CD4-positive, alpha-beta T cell (primary cell): ENCODE measurements around the gene UROS. TPM values are rescaled to one million over a fixed set of nuclear protein-coding genes. Genes with fewer than 3 reads are reported as not detected.

Source experiments
- ATAC-seq: fragments of 200-7000 bp; cut with Tn5 transposase; one replicate; pipeline ENCODE4 v1.10.0; 2022; ENCODE audit warnings: mild to moderate bottlenecking; ENCODE audit not compliant: poor library complexity
- CTCF ChIA-PET: fragments of 350-600 bp; sonication (Branson Sonifier 250); formaldehyde crosslinking; loops from one replicate; lab custom pipeline; 2021; ENCODE audit warnings: antibody characterized with exemption, inconsistent platforms; lab: Charles Lee
- POLR2A ChIA-PET: fragments of 350-600 bp; sonication (Branson Sonifier 250); formaldehyde crosslinking; loops from one replicate; lab custom pipeline; 2021; ENCODE audit warnings: antibody characterized with exemption, inconsistent platforms; lab: Charles Lee
- DNase-seq, 14 experiments: peaks; one replicate each; pipeline ENCODE4 v3.0.0-alpha.2; 2013 to 2020; ENCODE audit warnings: mixed read lengths in 2 of 14
- H3K27ac ChIP-seq, 2 donors: one replicate each; pipeline versions ENCODE4 v1.5.1 to v1.7.0; 2013; ENCODE audit warnings: low read length in 2 of 2, low read depth in 1 of 2, mild to moderate bottlenecking in 1 of 2
- H3K27me3 ChIP-seq, 2 experiments: 1 replicate in 1 of 2; 2 replicates in 1 of 2; pipeline versions ENCODE4 v1.6.1 to v1.7.0; 2013; ENCODE audit warnings: low read length in 2 of 2, control low read depth in 1 of 2, mild to moderate bottlenecking in 1 of 2, moderate library complexity in 1 of 2; ENCODE audit not compliant: insufficient read depth in 2 of 2, control insufficient read depth in 1 of 2
- H3K36me3 ChIP-seq: one replicate; pipeline ENCODE4 v1.6.1; 2013; ENCODE audit warnings: low read length, control low read depth; ENCODE audit not compliant: insufficient read depth
- H3K4me1 ChIP-seq: one replicate; pipeline ENCODE4 v1.6.1; 2013; ENCODE audit warnings: low read length, control low read depth; ENCODE audit not compliant: insufficient read depth
- H3K4me3 ChIP-seq: one replicate; pipeline ENCODE4 v1.5.1; 2013; ENCODE audit warnings: mild to moderate bottlenecking, low read length, moderate library complexity
- H3K9me3 ChIP-seq, 2 experiments: 1 replicate in 1 of 2; 2 replicates in 1 of 2; pipeline versions ENCODE4 v1.6.1 to v1.7.0; 2013; ENCODE audit warnings: low read length in 2 of 2, mild to moderate bottlenecking in 2 of 2, control low read depth in 1 of 2, moderate library complexity in 1 of 2; ENCODE audit not compliant: control insufficient read depth in 1 of 2, insufficient read depth in 1 of 2
- H3K27ac Mint-ChIP-seq: one replicate; pipeline ENCODE4 v1.8.0; 2020; ENCODE audit warnings: mixed read lengths
- H3K27me3 Mint-ChIP-seq: one replicate; pipeline ENCODE4 v1.8.0; 2021; ENCODE audit warnings: mixed read lengths
- H3K36me3 Mint-ChIP-seq: one replicate; pipeline ENCODE4 v1.8.0; 2021; ENCODE audit warnings: low read depth, mixed read lengths
- H3K4me1 Mint-ChIP-seq: one replicate; pipeline ENCODE4 v1.8.0; 2021; ENCODE audit warnings: low read depth, mixed read lengths
- H3K4me3 Mint-ChIP-seq: one replicate; pipeline ENCODE4 v1.8.0; 2020; ENCODE audit warnings: mild to moderate bottlenecking, mixed read lengths
- H3K9me3 Mint-ChIP-seq: one replicate; pipeline ENCODE4 v1.8.0; 2020; ENCODE audit warnings: mixed read lengths
- CTCF ChIP-seq: fragments of 200-600 bp; IDR thresholded peaks from one replicate; pipeline ENCODE4 v1.8.0; 2022; ENCODE audit warnings: antibody characterized with exemption, mild to moderate bottlenecking
- intact Hi-C, 2 experiments: fragments of 100-400 bp; cut with DNase I in 1 of 2; cut with micrococcal nuclease in 1 of 2; formaldehyde crosslinking; loops; one replicate each; pipeline versions ENCODE4 v1.15.1 to v1.9.0; 2023 to 2025; cut with DNase I, micrococcal nuclease
- total RNA-seq, 174 experiments: library from RNA in 2 of 174; stranded (reverse) in 2 of 174; gene quantifications; one replicate each; pipeline ENCODE4 v1.2.3 and lab custom pipeline; 2021 to 2026

UROS gene
- total RNA-seq, 2 experiments from 2014 or later = 18.2 to 18.6 TPM

- H3K4me1 ChIP-seq = no peaks in the 10 kb centered on the region
- H3K27ac Mint-ChIP-seq = no peak overlapping the region
- peaks cover 58% of the 10 kb centered on the region for H3K36me3 Mint-ChIP-seq
- no peaks in the 10 kb centered on the region for H3K27me3 Mint-ChIP-seq
- no peak overlapping the region for H3K4me3 Mint-ChIP-seq
- intact Hi-C loops = no loop called here
- ChIA-PET CTCF (no interaction called here), POLR2A (no interaction called here)
- H3K9me3 ChIP-seq = no peaks in the 10 kb centered on the region
- no peak for TF ChIP-seq CTCF
- no peak overlapping the region for H3K4me3 ChIP-seq
- no peaks in the 10 kb centered on the region for H3K9me3 Mint-ChIP-seq
- ATAC-seq = no peak
- DNase-seq = no peak
- no peak overlapping the region for H3K27ac ChIP-seq
- H3K4me1 Mint-ChIP-seq = no peaks in the 10 kb centered on the region
- H3K36me3 ChIP-seq = peaks cover 39% of the 10 kb centered on the region
- H3K27me3 ChIP-seq = no peaks in the 10 kb centered on the region
Observed at GRCh38 chr10:125843603-125844329, 20.7 kb upstream of the UROS start.

- no peaks in the 10 kb centered on the region for H3K27me3 Mint-ChIP-seq
- no peaks in the 10 kb centered on the region for H3K4me1 Mint-ChIP-seq
- no peak overlapping the region for H3K4me3 Mint-ChIP-seq
- no peaks in the 10 kb centered on the region for H3K27me3 ChIP-seq
- DNase-seq = no peak
- no peak overlapping the region for H3K4me3 ChIP-seq
- intact Hi-C loops = no loop called here
- no peak overlapping the region for H3K27ac ChIP-seq
- ATAC-seq = no peak
- POLR2A ChIA-PET = no interaction called here
- no peak overlapping the region for H3K27ac Mint-ChIP-seq
- H3K4me1 ChIP-seq = no peaks in the 10 kb centered on the region
- H3K9me3 Mint-ChIP-seq = no peaks in the 10 kb centered on the region
- H3K36me3 ChIP-seq = peaks cover 58% of the 10 kb centered on the region
- H3K9me3 ChIP-seq = no peaks in the 10 kb centered on the region
- peaks cover 67% of the 10 kb centered on the region for H3K36me3 Mint-ChIP-seq
- CTCF ChIA-PET = no interaction called here
- TF ChIP-seq CTCF = no peak
Observed at GRCh38 chr10:125840955-125841354, 17.9 kb upstream of the UROS start.

GRCh38 chr10:125840406-125840805 is 17.3 kb upstream of the UROS start:
- no peaks in the 10 kb centered on the region for H3K27me3 ChIP-seq
- no peaks in the 10 kb centered on the region for H3K9me3 ChIP-seq
- CTCF ChIA-PET = no interaction called here
- Mint-ChIP-seq H3K36me3 (peaks cover 73% of the 10 kb centered on the region), H3K4me3 (no peak overlapping the region), H3K4me1 (no peaks in the 10 kb centered on the region), H3K27ac (no peak overlapping the region), H3K27me3 (no peaks in the 10 kb centered on the region), H3K9me3 (no peaks in the 10 kb centered on the region)
- peaks cover 59% of the 10 kb centered on the region for H3K36me3 ChIP-seq
- POLR2A ChIA-PET = no interaction called here
- no peaks in the 10 kb centered on the region for H3K4me1 ChIP-seq
- intact Hi-C loops = no loop called here
- ATAC-seq = no peak
- H3K4me3 ChIP-seq = no peak overlapping the region
- TF ChIP-seq CTCF = no peak
- no peak for DNase-seq
- H3K27ac ChIP-seq = no peak overlapping the region
